CD4-positive, alpha-beta T cell treated with Interleukin-12 subunit alpha and Interleukin-12 subunit beta, for 1 hour (primary cell): ENCODE data around the gene IL1RAP.
"Not testable (repeated sequence)": the region's sequence is repeated elsewhere in the genome, so short reads cannot be mapped to it uniquely, and the experiment has no call there.

Experiments
- DNase-seq: peaks from one replicate; pipeline ENCODE4 v3.0.0-alpha.2; 2020

Gene IL1RAP

GRCh38 chr3:190677868-190678267 is 164.0 kb downstream of the IL1RAP start:
- not testable (repeated sequence) for DNase-seq

DNA sequence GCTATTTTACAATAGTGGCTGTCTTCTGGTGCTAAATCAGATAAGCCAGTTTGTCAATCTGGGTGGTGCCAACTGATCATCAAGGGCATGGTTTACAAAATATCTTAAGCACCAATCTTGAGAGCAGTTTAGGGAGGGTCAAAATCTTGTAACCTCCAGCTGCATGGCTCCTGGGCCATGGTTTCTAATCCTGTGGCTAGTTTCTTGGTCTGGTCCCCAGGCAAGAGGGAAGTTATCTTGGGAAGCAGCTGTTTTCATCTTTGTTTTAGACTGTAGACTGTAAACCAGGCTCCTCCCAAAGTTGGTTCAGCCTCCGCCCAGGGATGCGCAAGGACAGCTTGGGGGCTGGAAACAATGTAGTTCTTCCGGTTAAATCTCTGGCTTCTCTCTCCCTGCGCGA is 166.8 kb downstream of the IL1RAP start:
- no peak for DNase-seq

DNA sequence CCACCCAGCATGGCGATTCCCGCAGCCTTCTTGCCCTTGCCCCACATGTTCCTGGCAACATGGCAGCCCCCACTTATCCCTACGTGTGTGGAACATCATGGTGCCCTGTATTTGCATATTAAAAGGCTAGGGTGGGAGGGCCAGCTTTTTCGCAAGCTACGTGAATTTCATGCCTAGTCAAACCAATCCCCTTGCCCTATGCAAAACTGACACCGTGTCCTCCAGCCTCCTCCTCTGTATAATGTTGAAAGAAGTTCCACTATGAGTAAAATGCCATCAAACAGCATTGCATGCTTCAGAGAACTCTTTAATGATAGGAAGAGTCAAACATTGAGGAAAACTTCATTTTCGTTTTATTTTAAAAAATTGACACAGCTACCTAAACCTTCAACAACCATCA is 170.9 kb downstream of the IL1RAP start:
- DNase-seq: no peak

DNA sequence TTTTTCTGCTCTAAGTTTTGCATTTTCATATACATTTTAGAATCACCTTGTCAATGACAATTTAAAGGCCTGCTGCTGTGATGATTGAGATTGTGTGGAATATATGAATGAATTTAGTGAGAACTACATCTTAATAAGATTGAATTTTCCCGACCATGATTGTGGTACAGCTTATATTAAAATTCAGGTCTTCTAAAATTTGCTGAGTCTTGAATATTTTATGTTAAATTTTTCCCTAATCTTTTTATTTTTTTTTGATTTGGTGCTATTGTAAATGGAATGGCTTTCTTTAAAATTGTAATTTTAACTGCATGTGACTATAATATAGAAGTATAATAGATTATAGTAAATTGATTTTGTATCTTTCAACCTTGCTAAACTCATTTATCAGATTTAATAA is 172.1 kb downstream of the IL1RAP start:
- DNase-seq: no peak

- no peak for DNase-seq
Measured at GRCh38 chr3:190690246-190690645, 176.4 kb downstream of the IL1RAP start.

DNA sequence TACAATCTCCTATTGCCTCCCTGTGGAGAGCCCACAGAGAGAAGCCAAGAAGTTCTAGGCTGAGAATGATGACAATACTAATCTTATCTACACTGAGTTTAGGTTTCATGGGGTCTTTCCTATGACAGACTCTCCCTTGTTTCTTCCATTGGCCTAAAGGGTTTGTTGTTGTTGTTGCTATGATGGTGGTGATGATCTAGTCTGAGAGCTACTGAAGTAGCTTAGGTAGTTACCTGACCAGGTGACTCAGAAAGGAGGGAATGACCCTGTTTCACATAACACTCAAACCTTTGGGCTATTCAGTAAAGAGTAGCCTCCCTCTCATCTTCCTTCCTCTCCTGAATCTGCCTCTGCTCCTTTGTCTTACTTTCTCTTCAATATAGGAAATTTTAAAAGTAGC is 178.4 kb downstream of the IL1RAP start:
- DNase-seq: no peak

- no peak for DNase-seq
Measured at GRCh38 chr3:190694335-190695001, 180.6 kb downstream of the IL1RAP start.

- no peak for DNase-seq
Measured at GRCh38 chr3:190695225-190695624, 181.3 kb downstream of the IL1RAP start.

DNA sequence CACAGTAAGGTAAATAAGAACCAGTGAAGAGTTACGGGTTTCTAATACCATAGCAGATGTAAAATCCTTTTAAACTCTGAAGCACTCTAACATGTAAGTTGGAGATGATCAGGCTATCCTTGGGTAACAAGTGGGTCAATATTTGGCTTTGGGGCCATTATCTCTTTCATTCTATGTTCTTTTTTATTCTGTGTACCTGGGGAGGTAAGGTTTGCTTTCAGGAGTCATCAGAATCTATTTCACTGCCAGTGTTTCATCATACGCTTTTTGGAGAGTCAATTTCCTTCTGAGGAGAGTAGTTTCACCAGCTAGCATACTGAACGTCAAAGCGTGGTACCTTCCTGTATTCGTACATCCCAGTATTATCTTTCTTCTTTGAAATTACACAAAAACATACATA is 182.1 kb downstream of the IL1RAP start:
- DNase-seq: no peak

DNA sequence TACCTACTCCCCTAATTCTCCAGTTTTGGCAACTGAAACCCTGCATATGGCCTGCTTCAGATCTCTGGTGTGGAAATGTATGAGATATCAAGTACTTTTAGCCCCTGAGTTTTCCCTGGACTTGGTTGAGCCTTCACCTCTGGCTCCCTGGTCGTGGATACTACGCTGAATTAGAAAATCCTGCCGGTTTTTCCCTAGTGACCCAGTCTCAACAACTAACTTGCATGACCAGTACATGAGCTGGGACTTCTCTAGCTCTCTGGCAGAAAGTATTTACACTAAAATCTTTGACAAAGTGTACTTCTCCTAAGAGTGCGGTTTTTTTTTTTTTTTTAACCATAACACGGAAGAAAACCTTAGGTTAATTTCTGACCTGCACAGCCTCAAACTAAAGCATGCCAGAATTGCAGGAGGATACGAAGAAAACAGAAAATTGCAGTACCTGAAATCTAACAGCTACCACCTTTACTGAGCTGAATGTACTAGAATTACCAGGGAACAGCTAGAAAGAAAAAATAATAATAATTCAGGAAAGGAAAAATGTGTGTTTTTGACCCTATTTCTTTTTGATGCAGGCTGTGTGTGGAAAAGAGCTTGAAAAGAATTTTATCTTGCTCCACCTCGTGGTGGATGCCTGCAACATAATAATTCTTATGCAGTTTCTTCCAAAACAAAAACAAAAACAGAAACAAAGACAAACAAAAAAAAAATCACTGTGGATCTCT is 183.1 kb downstream of the IL1RAP start:
- DNase-seq: no peak

DNA sequence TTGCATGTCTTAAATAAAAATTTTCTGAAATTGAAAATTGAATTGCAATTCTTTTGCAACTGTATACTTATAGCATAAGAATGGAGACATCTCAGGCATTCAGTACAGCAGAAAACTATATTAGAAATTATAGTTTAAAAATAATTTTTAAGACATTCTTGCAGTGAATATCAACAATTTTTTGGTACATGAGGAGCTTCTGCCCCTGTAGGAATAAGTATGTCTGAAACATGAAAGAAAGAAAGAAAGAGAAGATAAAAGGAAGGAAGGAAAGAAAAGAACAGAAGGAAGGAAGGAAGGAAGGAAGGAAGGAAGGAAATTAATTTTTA is 183.6 kb downstream of the IL1RAP start:
- DNase-seq: no peak

DNA sequence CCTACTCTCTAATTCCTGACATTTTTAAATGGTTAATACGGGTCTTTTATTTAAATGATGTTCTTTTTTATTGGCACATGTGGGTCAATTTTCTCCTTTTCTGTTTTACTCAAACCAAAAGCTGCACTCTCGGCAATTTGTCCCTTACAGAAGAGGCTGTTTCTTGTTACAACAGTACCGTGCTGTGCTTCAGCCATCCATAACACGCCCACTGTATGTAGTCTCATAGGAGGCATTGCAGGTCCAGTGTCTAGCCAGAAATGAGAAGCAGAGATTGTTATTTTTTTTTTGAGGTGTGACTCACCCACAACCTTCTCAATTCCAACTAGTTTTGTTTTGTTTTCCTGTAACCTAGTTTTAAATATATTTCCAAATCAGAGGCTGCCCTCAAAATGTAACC is 184.0 kb downstream of the IL1RAP start:
- no peak for DNase-seq

DNA sequence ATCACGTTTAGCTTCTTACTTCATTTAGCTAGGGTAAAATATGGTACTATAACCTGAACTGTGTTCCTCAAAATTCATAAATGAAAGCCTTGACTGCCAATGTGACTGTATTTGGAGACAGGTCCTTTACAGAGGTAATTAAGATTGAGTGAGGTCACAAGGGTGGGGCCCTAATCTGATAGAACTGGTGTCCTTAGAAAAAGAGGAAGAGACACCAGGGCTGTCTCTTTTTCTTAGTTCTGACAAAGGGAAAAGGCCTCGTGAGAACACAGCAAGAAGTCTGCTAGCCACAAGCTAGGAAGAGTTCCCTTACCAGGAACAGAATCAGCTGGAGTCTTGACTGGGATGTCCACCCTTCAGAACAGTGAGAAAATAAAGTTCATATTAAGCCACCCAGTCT is 185.9 kb downstream of the IL1RAP start:
- no peak for DNase-seq

DNA sequence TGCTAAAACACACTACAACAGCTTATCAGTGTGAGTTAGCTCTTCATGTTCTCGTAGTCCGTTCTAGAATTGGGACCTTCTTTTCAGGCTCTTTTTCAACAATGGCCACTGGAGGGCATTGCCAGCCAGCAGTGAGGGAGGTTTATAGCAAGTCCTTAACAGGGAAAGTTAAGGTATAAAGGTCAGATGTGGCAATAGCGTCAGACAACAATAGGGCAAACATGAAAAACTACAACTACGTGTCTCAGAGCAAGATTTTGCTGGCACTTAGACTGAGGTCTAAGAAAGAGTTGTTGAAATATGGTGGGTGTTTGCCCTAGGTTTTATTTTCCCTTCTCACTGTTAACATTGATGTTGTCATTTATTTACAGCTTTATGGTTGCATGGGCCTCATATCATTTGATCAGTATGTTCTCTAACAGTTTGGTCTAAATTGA is 187.2 kb downstream of the IL1RAP start:
- no peak for DNase-seq

DNA sequence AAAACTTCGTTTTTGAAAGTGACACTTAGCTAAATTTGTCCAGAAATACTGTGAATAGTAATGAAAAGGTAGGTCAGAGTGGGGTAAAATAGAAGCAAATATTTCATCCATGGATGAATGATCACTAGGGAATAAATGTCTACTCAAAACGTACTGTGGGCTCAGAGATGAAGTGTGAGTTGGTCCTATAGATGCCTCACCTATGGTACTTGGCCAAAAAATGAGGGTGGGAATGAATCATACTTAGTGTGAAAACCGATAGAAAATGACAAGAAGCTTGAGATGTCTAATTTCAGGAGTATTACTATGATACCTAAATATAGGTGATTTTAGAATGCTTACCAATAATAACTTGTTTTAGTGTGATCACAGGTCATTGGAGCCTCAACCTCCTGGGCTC is 192.7 kb downstream of the IL1RAP start:
- DNase-seq: no peak
